Endothelial cell (in vitro differentiated cells): ENCODE data around the gene TRDMT1. TPM values are rescaled to one million over a fixed set of nuclear protein-coding genes. Genes with fewer than 3 reads are reported as not detected.
"Not testable (repeated sequence)": the region's sequence is repeated elsewhere in the genome, so short reads cannot be mapped to it uniquely, and the experiment has no call there.

Experiments
- DNase-seq: peaks from one replicate; pipeline ENCODE4 v3.0.0; 2021; ENCODE audit warnings: low spot score
- H3K27ac Mint-ChIP-seq: one replicate; pipeline ENCODE4 v1.8.0; 2021; ENCODE audit warnings: mixed read lengths, inconsistent platforms; ENCODE audit not compliant: unreplicated experiment
- H3K27me3 Mint-ChIP-seq: one replicate; pipeline ENCODE4 v1.8.0; 2021; ENCODE audit warnings: mild to moderate bottlenecking, moderate library complexity, mixed read lengths, inconsistent platforms; ENCODE audit not compliant: unreplicated experiment
- H3K36me3 Mint-ChIP-seq: one replicate; pipeline ENCODE4 v1.8.0; 2021; ENCODE audit warnings: mild to moderate bottlenecking, low read depth, mixed read lengths, inconsistent platforms; ENCODE audit not compliant: unreplicated experiment
- H3K4me1 Mint-ChIP-seq: one replicate; pipeline ENCODE4 v1.8.0; 2021; ENCODE audit warnings: mild to moderate bottlenecking, mixed read lengths, inconsistent platforms; ENCODE audit not compliant: unreplicated experiment
- H3K4me3 Mint-ChIP-seq: one replicate; pipeline ENCODE4 v1.8.0; 2021; ENCODE audit warnings: mild to moderate bottlenecking, mixed read lengths, inconsistent platforms; ENCODE audit not compliant: unreplicated experiment
- H3K9me3 Mint-ChIP-seq: one replicate; pipeline ENCODE4 v1.8.0; 2021; ENCODE audit warnings: mixed read lengths, inconsistent platforms; ENCODE audit not compliant: unreplicated experiment
- CTCF ChIP-seq: fragments of 200-600 bp; sonication (generic); IDR thresholded peaks from one replicate; pipeline ENCODE4 v1.5.0; 2021; ENCODE audit warnings: antibody characterized with exemption; ENCODE audit not compliant: unreplicated experiment
- total RNA-seq: library from RNA; stranded (reverse); fragmentation: NEBNext Ultra II Directional; extraction: Animal tissue kit (Norgen Biotek cat#: 25700); gene quantifications from one replicate; pipeline ENCODE4 v1.2.1, GENCODE V29; 2021; ENCODE audit not compliant: unreplicated experiment

Gene TRDMT1
- total RNA-seq, 1 donor from 2014 or later, result 17.7 TPM

- Mint-ChIP-seq H3K36me3 (no peaks in the 10 kb centered on the region), H3K4me1 (no peaks in the 10 kb centered on the region), H3K27me3 (peaks cover 3% of the 10 kb centered on the region), H3K4me3 (no peak overlapping the region), H3K9me3 (no peaks in the 10 kb centered on the region), H3K27ac (no peak overlapping the region)
- DNase-seq, result no peak
- no peak for TF ChIP-seq CTCF
These were observed 79.4 kb downstream of the TRDMT1 start for GRCh38 chr10:17122052-17122451.

- Mint-ChIP-seq H3K27ac (no peak overlapping the region), H3K27me3 (peaks cover 3% of the 10 kb centered on the region), H3K4me3 (no peak overlapping the region), H3K4me1 (no peaks in the 10 kb centered on the region), H3K9me3 (no peaks in the 10 kb centered on the region), H3K36me3 (no peaks in the 10 kb centered on the region)
- no peak for DNase-seq
- TF ChIP-seq CTCF, result no peak
These were observed 80.8 kb downstream of the TRDMT1 start for GRCh38 chr10:17120694-17121093.

- no peaks in the 10 kb centered on the region for H3K36me3 Mint-ChIP-seq
- peaks cover 1% of the 10 kb centered on the region for H3K27me3 Mint-ChIP-seq
- DNase-seq, result no peak
- TF ChIP-seq CTCF, result no peak
- no peaks in the 10 kb centered on the region for H3K9me3 Mint-ChIP-seq
- H3K4me1 Mint-ChIP-seq, result no peaks in the 10 kb centered on the region
- no peak overlapping the region for H3K27ac Mint-ChIP-seq
- H3K4me3 Mint-ChIP-seq, result no peak overlapping the region
These were observed 81.6 kb downstream of the TRDMT1 start for GRCh38 chr10:17119845-17120244.

- Mint-ChIP-seq H3K27ac (no peak overlapping the region), H3K4me1 (no peaks in the 10 kb centered on the region), H3K36me3 (no peaks in the 10 kb centered on the region), H3K27me3 (peaks cover 1% of the 10 kb centered on the region), H3K9me3 (no peaks in the 10 kb centered on the region), H3K4me3 (no peak overlapping the region)
- DNase-seq, result no peak
- TF ChIP-seq CTCF, result no peak
These were observed 85.3 kb downstream of the TRDMT1 start for GRCh38 chr10:17116193-17116592.

GRCh38 chr10:17115683-17116082 lies 85.8 kb downstream of the TRDMT1 start:
- H3K9me3 Mint-ChIP-seq, result no peaks in the 10 kb centered on the region
- no peak overlapping the region for H3K27ac Mint-ChIP-seq
- H3K4me1 Mint-ChIP-seq, result no peaks in the 10 kb centered on the region
- DNase-seq, result no peak
- TF ChIP-seq CTCF, result no peak
- H3K27me3 Mint-ChIP-seq, result peaks cover 1% of the 10 kb centered on the region
- no peak overlapping the region for H3K4me3 Mint-ChIP-seq
- no peaks in the 10 kb centered on the region for H3K36me3 Mint-ChIP-seq

- H3K27ac Mint-ChIP-seq, H3K9me3 Mint-ChIP-seq, H3K4me3 Mint-ChIP-seq, DNase-seq, H3K36me3 Mint-ChIP-seq, H3K27me3 Mint-ChIP-seq, H3K4me1 Mint-ChIP-seq: not testable (repeated sequence)
These were observed 86.5 kb downstream of the TRDMT1 start for GRCh38 chr10:17114878-17115444.
